ENCODE measurements around the gene NXPE3.

NXPE3 gene

GRCh38 chr3:101876142-101876541 is 97.1 kb downstream of the NXPE3 start:
- H3K4me2 ChIP-seq (ENCODE audit: low read length): no peak overlapping the region
- no peak for TF ChIP-seq CTCF (IDR thresholded peaks at IDR 0.05; ENCODE audit: low read depth, low read length, poor library complexity, severe bottlenecking)
- no peak for TF ChIP-seq EZH2phosphoT487 (IDR thresholded peaks at IDR 0.05; ENCODE audit: borderline replicate concordance, low read length)
- no peaks in the 10 kb centered on the region for H3K79me2 ChIP-seq (ENCODE audit: control insufficient read depth, low read length)
- H3K9me3 ChIP-seq (ENCODE audit: control insufficient read depth, insufficient read depth, low read length): no peaks in the 10 kb centered on the region
- H3K36me3 ChIP-seq (ENCODE audit: control insufficient read depth, low read length): no peaks in the 10 kb centered on the region
- H3K4me3 ChIP-seq (ENCODE audit: low read length): no peak overlapping the region
- H3K9me2 ChIP-seq (replicated peaks; ENCODE audit: control insufficient read depth, low read length): no peaks in the 10 kb centered on the region
- no peaks in the 10 kb centered on the region for H3F3A ChIP-seq (ENCODE audit: control insufficient read depth, insufficient read depth)
- peaks cover 25% of the 10 kb centered on the region for H3K4me1 ChIP-seq (ENCODE audit: control insufficient read depth, low read length)
- H3K27ac ChIP-seq (ENCODE audit: low read depth, low read length): no peak overlapping the region
- H4K20me1 ChIP-seq (ENCODE audit: control insufficient read depth, insufficient read depth, low read depth, low read length): no peaks in the 10 kb centered on the region
- H3K27me3 ChIP-seq (ENCODE audit: control insufficient read depth, low read length): no peaks in the 10 kb centered on the region
